IPS-NIHi7 (cell line): ENCODE results near the gene NCAM2.
"Not testable (repeated sequence)": the region's sequence is repeated elsewhere in the genome, so short reads cannot be mapped to it uniquely, and the experiment has no call there.

Source experiments
- DNase-seq: peaks from one replicate; pipeline ENCODE4 v3.0.0; 2012; ENCODE audit warnings: mixed read lengths; ENCODE audit errors: extremely low spot score

NCAM2 gene

GRCh38 chr21:21309510-21309909, 311.3 kb downstream of the NCAM2 start:
- no peak for DNase-seq

- peak; percentile 14 for DNase-seq
Observed at GRCh38 chr21:21324297-21324696, 326.1 kb downstream of the NCAM2 start.

GRCh38 chr21:21332492-21332891, 334.3 kb downstream of the NCAM2 start:
- no peak for DNase-seq

DNA sequence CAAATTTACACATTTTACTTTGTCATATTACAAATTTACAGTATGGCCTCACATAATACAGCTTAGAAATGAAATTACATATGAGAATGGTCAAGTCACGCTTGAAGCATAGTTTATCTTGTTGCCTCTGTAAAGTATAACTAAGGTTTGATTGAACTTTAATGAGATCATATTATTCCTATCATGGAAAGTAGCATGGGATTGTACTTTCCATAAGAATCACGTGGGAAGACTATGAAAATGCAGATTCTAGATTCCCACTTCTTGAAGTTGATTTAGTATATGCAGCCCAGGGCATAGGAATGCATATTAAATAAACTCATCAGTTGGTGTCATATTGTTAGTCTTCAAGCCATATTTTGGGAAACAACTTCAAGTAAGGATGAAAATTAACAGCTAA, 342.8 kb downstream of the NCAM2 start:
- no peak for DNase-seq

DNA sequence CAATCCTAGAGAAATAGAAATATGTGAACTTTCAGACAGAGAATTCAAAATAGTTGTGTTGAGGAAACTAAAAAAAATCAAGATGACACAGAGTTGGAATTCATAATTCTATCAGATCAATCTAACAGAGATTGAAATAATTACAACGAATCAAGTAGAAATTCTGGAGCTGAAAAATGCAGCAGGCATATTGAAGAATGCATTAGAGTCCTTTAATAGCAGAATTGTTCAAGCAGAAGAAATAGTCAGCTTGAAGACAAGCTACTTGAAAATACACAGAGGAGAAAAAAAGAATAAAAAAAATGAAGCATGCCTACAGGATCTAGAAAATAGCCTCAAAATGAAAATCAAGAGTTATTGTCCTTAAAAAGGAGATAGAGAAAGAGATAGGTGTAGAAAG, 347.1 kb downstream of the NCAM2 start:
- DNase-seq = no peak

DNA sequence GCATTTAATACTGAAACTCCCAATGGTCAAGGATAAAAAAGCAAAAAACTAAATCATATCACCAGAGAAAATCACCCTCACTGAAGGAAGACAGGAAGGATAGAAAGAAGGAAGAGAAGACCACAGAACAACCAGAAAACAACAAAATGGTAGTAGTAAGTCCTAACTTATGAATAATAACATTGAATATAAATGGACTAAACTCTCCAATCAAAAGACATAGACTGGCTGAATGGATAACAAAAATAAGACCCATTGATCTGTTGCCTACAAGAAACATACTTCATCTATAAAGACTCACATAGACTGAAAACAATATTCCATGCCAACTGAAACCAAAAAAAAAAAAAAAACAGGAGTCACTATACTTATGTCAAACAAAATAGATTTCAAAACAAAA, 347.7 kb downstream of the NCAM2 start:
- DNase-seq = no peak

- no peak for DNase-seq
Observed at GRCh38 chr21:21366277-21366676, 368.1 kb downstream of the NCAM2 start.

- no peak for DNase-seq
Observed at GRCh38 chr21:21367583-21367982, 369.4 kb downstream of the NCAM2 start.

GRCh38 chr21:21373969-21374368, 375.8 kb downstream of the NCAM2 start:
- no peak for DNase-seq

DNA sequence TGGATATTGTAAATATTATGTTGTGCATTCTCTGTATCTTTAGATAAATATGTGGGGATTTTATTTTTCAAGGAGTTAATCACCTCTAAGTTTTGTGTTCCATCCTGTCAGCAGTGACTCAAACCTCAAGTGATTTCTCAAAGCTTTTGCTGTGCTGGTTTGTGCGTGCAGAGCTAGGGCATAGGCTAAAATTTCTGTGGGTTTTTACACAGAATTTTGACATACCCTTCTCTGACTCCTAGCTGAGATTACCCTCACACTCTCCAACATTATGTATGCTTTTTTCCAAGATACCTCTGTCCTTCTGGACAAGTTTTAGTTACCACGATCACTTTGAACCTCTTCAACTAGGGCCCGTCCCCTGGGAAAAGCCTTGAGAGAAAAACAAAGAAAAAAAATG, 384.9 kb downstream of the NCAM2 start:
- DNase-seq = no peak

DNA sequence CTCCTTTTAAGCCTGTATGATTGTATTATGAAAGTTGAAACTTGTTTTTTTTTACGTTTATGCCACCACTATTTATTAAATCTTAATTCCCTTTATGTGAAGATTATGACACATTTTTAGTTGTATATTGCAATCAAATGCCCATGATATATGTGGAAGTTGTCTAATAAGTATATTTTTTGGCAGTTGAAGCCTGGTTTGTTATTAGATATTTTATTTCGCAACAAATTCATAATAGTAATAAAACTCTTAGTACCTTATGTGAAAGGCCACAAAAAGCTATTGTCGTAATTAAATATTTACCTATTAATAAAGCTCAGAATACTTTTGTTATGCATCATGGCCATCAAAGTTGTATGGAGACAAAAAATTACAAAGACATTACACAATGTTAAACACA, 386.8 kb downstream of the NCAM2 start:
- DNase-seq = no peak

- DNase-seq = no peak
Observed at GRCh38 chr21:21385404-21385803, 387.2 kb downstream of the NCAM2 start.

DNA sequence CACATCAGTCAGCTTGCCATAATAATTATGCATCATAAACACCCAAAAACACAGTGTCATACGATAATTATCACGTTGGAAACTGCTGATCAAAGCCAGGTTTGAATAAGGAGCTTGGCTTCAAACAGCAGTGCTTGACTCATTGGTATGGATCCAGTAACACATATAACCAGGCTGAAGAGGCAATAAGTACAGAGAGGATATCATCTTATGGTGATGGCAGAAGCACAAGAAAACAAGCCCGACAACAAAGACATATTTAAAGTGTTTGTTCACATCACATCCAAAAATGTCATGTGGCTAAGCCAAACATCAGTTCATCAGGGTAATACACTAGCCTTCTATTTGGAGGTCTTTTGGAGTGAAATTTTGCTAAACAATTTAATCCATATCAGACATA, 389.7 kb downstream of the NCAM2 start:
- no peak for DNase-seq

DNA sequence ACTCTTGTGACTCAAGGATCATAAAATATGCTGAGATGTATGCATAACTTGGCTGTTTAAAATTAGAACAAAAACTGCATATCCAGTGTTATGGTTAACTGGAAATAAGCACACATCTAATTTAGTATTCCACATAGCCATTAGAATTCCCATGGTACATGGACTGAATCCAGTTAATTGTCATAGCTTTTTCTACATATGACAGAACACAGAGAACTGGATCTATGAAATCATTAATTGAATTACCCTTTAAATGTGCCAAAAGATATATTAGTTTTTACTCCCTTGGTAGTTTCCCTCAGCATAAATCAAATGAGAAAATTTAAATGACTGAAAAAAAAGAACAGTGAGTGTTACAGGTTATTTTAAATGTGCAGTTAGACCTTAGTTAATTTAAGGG, 395.9 kb downstream of the NCAM2 start:
- DNase-seq = no peak

DNA sequence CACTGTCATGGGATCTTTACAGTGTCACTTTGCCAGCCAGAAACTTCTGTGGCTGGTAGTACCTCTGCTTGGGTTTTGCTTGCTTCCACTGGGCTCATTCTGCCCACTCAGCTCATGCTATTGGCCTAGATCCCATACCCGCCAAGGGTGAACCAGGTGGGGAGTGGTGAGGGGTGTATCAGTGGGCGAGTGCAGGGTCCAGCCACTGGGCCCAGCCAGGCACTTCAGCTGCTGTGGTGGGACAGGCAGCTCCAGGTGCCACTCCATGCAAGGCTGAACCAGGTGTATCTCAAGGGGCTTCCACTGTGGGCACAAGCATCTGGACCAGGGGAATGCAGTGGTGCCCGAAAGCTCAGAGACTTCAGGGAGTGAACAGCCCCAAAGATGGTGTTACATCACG, 398.2 kb downstream of the NCAM2 start:
- no peak for DNase-seq

DNA sequence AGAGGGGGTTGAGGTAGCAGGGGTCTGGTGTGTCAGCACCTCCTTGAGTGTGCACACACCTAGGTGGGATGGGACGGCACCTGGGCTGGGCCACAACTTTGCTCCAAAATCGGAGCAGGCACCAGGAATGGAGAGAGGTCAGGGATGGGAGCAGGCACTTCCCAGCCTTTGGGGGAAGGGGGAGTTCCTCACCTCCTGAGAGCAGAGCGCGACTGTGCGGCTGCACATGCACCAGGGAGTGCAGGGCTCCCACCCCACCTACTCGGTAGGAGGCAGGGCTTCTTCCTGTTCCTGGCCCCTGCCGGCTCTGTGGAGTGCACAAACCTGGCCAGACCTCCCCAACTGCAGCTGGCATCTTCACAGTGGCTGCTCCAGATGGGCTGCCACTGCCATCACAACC, 399.3 kb downstream of the NCAM2 start:
- no peak for DNase-seq

DNA sequence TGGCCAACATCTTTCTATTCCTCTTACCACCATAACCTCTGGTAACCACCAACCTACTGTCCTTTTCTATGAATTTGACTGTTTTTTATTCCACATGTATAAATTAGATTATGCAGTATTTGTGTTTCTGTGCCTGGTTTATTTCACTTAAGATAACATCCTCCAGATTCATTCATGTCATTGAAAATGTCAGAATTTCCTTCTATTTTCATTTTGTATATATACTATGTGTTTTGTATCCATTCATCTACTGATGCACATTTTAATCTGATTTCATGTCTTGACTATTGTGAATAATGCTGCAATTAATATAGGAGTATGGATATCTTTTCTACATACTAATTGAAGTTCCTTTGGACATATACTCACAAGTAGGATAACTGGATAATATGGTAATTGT, 403.2 kb downstream of the NCAM2 start:
- DNase-seq = no peak

DNA sequence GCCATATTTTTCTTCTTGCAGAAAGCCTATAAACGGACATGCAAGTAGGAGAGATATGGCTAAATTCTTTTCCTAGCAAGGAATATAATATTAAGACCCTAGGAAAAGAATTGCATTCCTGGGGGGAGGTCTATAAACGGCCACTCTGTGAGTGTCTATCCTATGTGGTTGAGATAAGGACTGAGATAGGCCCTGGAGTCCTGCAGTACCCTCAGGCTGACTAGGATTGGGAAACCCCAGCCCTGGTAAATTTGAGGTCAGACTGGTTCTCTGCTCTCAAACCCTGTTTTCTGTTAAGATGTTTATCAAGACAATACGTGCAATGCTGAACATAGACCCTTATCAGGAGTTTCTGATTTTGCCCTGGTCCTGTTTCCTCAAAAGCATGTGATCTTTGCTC, 404.0 kb downstream of the NCAM2 start:
- DNase-seq = not testable (repeated sequence)

- DNase-seq = not testable (repeated sequence)
Observed at GRCh38 chr21:21404261-21404660, 406.1 kb downstream of the NCAM2 start.

DNA sequence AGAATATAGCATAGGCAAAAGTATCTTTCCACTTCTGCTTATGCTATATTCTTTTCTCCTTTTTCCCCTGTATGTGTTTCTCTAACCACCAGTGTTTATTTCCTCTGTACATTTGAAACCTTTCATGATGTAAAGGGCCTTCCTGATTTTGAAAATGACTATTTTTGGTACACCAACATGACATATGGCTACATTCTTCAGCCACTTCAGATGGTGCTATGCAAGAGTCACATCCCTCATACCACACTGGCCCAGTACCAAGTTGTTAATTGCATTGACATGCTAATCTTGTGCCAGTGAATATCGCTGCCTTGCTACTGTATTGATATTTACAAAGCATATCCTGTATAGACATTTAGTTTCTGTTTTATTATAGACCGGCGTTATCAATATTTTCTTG, 408.7 kb downstream of the NCAM2 start:
- no peak for DNase-seq

- no peak for DNase-seq
Observed at GRCh38 chr21:21412096-21412495, 413.9 kb downstream of the NCAM2 start.

DNA sequence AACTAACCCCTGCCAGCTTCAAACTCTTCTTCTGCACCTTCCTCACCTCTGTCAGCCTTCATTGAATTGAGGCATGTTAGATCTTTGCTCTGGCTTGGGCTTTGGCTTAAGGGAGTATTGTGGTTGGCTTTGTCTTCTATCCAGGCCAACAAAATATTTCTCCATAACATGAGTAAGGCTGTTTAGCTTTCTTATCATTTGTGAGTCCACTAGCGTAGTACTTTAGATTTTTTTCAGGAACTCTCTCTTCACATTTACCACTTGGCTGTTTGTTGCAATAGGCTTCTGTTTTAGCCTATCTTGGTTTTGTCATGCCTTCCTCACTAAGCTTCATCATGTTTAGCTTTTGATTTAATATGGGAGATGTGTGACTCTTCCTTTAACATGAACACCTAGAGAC, 417.5 kb downstream of the NCAM2 start:
- DNase-seq = no peak

DNA sequence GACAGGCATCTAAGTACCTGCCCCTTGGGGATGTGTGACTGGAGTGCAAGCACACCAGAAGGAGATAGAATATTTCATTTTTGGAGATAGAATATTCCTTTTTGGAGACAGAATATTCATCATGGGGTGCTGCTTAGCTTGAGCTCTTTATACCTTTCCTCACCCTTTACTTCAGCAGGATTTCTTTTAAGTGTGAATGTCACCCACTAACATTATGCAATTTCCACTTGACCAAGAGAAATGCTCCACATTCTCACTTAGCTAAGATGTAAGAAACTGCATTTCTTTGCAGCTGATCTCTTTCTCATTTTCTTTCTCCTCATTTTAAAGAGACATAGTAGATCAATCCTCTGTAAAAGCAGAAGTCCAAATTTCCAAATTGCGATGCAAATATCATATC, 436.7 kb downstream of the NCAM2 start:
- DNase-seq = no peak

DNA sequence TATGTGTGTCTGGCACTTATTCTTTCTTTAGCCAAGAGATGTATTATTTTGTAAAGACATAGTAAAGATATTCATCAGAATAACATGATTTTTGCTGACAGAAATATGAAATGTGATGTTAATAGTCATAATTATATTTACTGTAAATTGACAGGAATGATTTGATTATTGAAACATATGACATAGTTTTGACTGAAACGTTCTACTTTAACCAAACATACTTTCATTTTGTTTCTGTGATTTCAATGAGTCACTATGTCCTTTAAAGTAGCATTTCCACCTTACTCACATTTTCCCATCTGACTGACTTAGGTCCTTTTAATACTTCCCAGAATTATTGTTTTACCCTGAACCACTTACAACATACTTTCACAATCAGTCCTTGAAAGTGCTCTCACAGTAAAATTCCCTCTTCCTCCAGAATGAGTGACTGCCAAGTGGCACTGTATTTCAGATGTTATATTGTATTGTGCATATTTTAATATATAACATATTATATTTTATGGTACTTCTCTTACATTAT, 437.9 kb downstream of the NCAM2 start:
- DNase-seq = no peak

- DNase-seq = no peak
Observed at GRCh38 chr21:21439761-21440160, 441.6 kb downstream of the NCAM2 start.
